Heart left ventricle (tissue), 13 donors: ENCODE measurements around the gene RABL6.

ENCODE experiments used
- CTCF ChIP-seq, 12 donors: fragments of 200-600 bp; sonication (generic) in 4 of 12; IDR thresholded peaks; one replicate each; pipeline versions ENCODE4 v1.5.0 to v1.8.0; 2018 to 2022; ENCODE audit warnings: antibody characterized with exemption in 12 of 12, mild to moderate bottlenecking in 5 of 12
- POLR2A ChIP-seq, 2 donors: fragments of 450-650 bp; IDR thresholded peaks; one replicate each; pipeline ENCODE4 v1.6.1; 2017; ENCODE audit warnings: antibody characterized with exemption in 2 of 2, mild to moderate bottlenecking in 2 of 2, moderate library complexity in 2 of 2
- donor health status: ischemic (EF 13 %, LVEDD 7.1; RV severe dilation, severe dysfunction).
- donor health status: DM: no; HTN: yes; CAD: no.
- donor health status: DM: no; HTN: no; CAD: no.
- donor health status: ischemic (EF 25% LVEDD 6.9; RV normal size, moderate dysfunction).
- donor health status: ischemic (EF 25% LVEDD 5.7; RV mildly dilated, moderate dysfunction).
- donor health status: ischemic (EF 35%, LVEDD 5.7; RV mildly dilated, moderate dysfunction).
- donor health status: nonischemic (EF 11% LVEDD 7.7; RV severe dilation, severe dysfunction).
- donor health status: DM: yes; HTN: yes; CAD: no.
- donor health status: PGD.
- donor health status: ischemic (EF 29% LVEDD 5.4; RV normal size, mild dysfunction).
- donor health status: nonischemic (EF 23%, LVEDD 6.1; RV moderate dilation, normal function).

- TF ChIP-seq CTCF (IDR thresholded peaks at IDR 0.05) = no peak
- no peak for TF ChIP-seq POLR2A (IDR thresholded peaks at IDR 0.05)
These were observed 74.6 kb downstream of the RABL6 start for GRCh38 chr9:136882109-136882946.
